Loucy (cell line): Measurements from ENCODE around the gene LCE2B.

Experiments used
- H2AFZ ChIP-seq: fragments of 200-600 bp; sonication (generic); 2 replicates; pipeline ENCODE4 v1.6.0; 2016; ENCODE audit warnings: antibody characterized with exemption, mild to moderate bottlenecking, low read length, moderate library complexity
- H3F3A ChIP-seq: fragments of 200-600 bp; 2 replicates; pipeline ENCODE4 v1.6.0; 2016; ENCODE audit warnings: antibody characterized with exemption, low read depth, mild to moderate bottlenecking
- H3K27me3 ChIP-seq: fragments of 200-600 bp; sonication (generic); 2 replicates; pipeline ENCODE4 v1.6.1; 2014; ENCODE audit warnings: low read length, mild to moderate bottlenecking; ENCODE audit not compliant: insufficient read depth, poor library complexity, severe bottlenecking
- H3K36me3 ChIP-seq: fragments of 200-600 bp; sonication (generic); 2 replicates; pipeline ENCODE4 v1.6.1; 2016; ENCODE audit warnings: low read length; ENCODE audit not compliant: insufficient read depth
- H3K4me1 ChIP-seq: fragments of 200-600 bp; sonication (generic); 2 replicates; pipeline ENCODE4 v1.5.1; 2014; ENCODE audit warnings: low read length, mild to moderate bottlenecking; ENCODE audit not compliant: insufficient read depth, poor library complexity, severe bottlenecking
- H3K4me2 ChIP-seq: fragments of 200-600 bp; sonication (generic); 2 replicates; pipeline ENCODE4 v1.6.0; 2014; ENCODE audit warnings: antibody characterized with exemption, low read length, low read depth, mild to moderate bottlenecking; ENCODE audit not compliant: poor library complexity, severe bottlenecking
- H3K4me3 ChIP-seq: fragments of 200-600 bp; sonication (generic); 2 replicates; pipeline ENCODE4 v1.5.1; 2014; ENCODE audit warnings: low read length, mild to moderate bottlenecking, mixed read lengths; ENCODE audit not compliant: poor library complexity, severe bottlenecking
- H3K79me2 ChIP-seq: fragments of 200-600 bp; sonication (generic); 2 replicates; pipeline ENCODE4 v1.6.1; 2014; ENCODE audit warnings: low read length; ENCODE audit not compliant: insufficient read depth
- H3K9ac ChIP-seq: fragments of 200-600 bp; sonication (generic); 2 replicates; pipeline ENCODE4 v1.6.0; 2014; ENCODE audit warnings: mild to moderate bottlenecking, low read depth, low read length, moderate library complexity; ENCODE audit not compliant: poor library complexity, severe bottlenecking
- H3K9me2 ChIP-seq: fragments of 200-600 bp; sonication (generic); replicated peaks from 2 replicates; pipeline ENCODE4 v1.6.1; 2016; ENCODE audit warnings: low read depth, low read length, mixed read lengths
- H3K9me3 ChIP-seq: fragments of 200-600 bp; sonication (generic); 2 replicates; pipeline ENCODE4 v1.6.1; 2014; ENCODE audit warnings: mild to moderate bottlenecking, antibody characterized with exemption, low read length, low read depth; ENCODE audit not compliant: insufficient read depth
- H4K20me1 ChIP-seq: fragments of 200-600 bp; sonication (generic); 2 replicates; pipeline ENCODE4 v1.6.0; 2014; ENCODE audit warnings: antibody characterized with exemption, low read length, mild to moderate bottlenecking; ENCODE audit not compliant: insufficient read depth, poor library complexity, severe bottlenecking
- EZH2phosphoT487 ChIP-seq: fragments of 200-600 bp; IDR thresholded peaks from 2 replicates; pipeline ENCODE4 v1.6.1; 2018; ENCODE audit warnings: antibody characterized with exemption, mild to moderate bottlenecking, moderate library complexity, borderline replicate concordance
- TF ChIP-seq, protein P1 (sequence below): fragments of 200-600 bp; sonication (generic); conservative IDR thresholded peaks from 2 replicates; pipeline ENCODE4 v1.5.1; 2014; ENCODE audit warnings: mild to moderate bottlenecking, antibody characterized with exemption, low read length

The LCE2B gene

DNA sequence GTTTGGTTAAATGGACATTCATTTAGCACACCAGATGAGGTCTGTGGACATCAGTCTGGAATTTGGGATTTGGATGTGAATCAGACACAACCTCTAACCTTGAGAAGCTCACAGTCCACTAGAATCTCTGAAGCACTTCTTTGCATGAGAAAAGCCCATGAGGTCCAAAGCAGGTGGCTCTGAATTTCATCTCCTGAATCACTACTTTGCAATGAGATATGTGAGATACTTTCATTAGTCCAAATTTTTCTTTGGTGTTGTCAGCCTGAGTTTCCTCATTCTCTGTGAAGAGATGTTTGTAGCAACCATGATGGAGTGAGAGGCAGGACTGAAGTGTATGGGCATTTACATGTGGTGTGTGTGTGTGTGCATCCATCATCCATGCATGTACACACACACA is 39.3 kb upstream of the LCE2B start:
- Histone ChIP-seq H3K4me3 (no peak overlapping the region), H3K9ac (no peak overlapping the region), H3K9me3 (no peaks in the 10 kb centered on the region), H3K4me1 (no peaks in the 10 kb centered on the region), H3F3A (no peaks in the 10 kb centered on the region), H3K27me3 (no peaks in the 10 kb centered on the region), H3K79me2 (no peaks in the 10 kb centered on the region), H4K20me1 (no peaks in the 10 kb centered on the region), H3K36me3 (no peaks in the 10 kb centered on the region), H3K4me2 (no peak overlapping the region), H3K9me2 (no peaks in the 10 kb centered on the region), H2AFZ (no peak overlapping the region)
- TF ChIP-seq EZH2phosphoT487: no peak
- TF ChIP-seq, protein P1, sequence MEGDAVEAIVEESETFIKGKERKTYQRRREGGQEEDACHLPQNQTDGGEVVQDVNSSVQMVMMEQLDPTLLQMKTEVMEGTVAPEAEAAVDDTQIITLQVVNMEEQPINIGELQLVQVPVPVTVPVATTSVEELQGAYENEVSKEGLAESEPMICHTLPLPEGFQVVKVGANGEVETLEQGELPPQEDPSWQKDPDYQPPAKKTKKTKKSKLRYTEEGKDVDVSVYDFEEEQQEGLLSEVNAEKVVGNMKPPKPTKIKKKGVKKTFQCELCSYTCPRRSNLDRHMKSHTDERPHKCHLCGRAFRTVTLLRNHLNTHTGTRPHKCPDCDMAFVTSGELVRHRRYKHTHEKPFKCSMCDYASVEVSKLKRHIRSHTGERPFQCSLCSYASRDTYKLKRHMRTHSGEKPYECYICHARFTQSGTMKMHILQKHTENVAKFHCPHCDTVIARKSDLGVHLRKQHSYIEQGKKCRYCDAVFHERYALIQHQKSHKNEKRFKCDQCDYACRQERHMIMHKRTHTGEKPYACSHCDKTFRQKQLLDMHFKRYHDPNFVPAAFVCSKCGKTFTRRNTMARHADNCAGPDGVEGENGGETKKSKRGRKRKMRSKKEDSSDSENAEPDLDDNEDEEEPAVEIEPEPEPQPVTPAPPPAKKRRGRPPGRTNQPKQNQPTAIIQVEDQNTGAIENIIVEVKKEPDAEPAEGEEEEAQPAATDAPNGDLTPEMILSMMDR: no peak

DNA sequence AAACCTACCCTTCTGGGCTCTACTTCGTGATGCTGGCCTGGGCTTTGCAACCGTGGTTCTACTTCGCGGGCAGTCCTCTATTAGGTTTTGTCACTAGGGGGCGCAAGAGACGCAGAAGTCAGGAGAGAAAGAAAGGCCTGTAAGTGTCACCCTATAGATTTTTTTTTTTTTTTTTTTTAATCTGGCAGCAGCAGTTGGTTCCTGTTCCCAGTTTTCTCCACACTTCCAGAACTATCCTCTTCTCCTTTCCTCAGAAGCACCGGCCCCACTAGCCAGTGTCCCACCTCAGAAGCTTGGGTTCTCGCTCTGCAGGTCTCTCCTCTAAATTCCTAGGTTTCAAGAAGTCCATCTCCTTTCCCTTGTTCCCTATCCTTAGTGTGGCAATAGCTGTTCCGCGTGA is 31.8 kb upstream of the LCE2B start:
- H3K4me2 ChIP-seq: peak overlapping the region; percentile 53

DNA sequence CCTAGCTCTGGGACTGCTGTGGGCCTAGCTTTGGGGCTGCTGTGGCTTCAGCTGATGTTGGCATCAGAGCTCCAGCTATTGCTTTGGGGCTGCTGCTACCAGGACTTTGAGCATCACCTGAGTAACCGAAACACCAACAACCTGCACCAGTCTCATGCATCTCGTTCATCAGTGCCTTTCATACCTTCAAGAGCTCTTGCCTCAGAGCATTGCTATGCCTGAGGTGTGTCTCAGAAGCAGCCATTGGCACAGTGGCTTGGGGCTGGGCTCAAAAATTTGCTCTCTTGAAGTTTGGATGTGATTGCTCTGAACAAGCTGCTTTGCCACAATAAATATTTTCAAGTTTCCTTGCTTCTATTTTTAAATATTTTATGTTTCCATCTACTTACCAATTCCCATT is 29.5 kb upstream of the LCE2B start:
- Histone ChIP-seq H4K20me1 (no peaks in the 10 kb centered on the region), H3K4me2 (no peak overlapping the region), H3K9ac (no peak overlapping the region), H3K27me3 (no peaks in the 10 kb centered on the region), H3K4me1 (peaks cover 4% of the 10 kb centered on the region), H3K9me3 (no peaks in the 10 kb centered on the region), H3K36me3 (no peaks in the 10 kb centered on the region), H3K9me2 (no peaks in the 10 kb centered on the region), H3K79me2 (no peaks in the 10 kb centered on the region), H3K4me3 (no peak overlapping the region), H2AFZ (no peak overlapping the region), H3F3A (no peaks in the 10 kb centered on the region)
- TF ChIP-seq, protein P1: no peak
- TF ChIP-seq EZH2phosphoT487: no peak

More for the DNA sequence above, 31.8 kb upstream of the LCE2B start:
- no peaks in the 10 kb centered on the region for H3K79me2 ChIP-seq
- H3K9me2 ChIP-seq: no peaks in the 10 kb centered on the region
- peak overlapping the region; percentile 15 for H3K4me3 ChIP-seq
- no peak for TF ChIP-seq EZH2phosphoT487
- TF ChIP-seq, protein P1: peak; percentile 89
- H2AFZ ChIP-seq: peak overlapping the region; percentile 65
- no peaks in the 10 kb centered on the region for H3K36me3 ChIP-seq
- H3F3A ChIP-seq: no peaks in the 10 kb centered on the region
- no peaks in the 10 kb centered on the region for H3K27me3 ChIP-seq
- no peak overlapping the region for H3K9ac ChIP-seq
- H3K4me1 ChIP-seq: peaks cover 4% of the 10 kb centered on the region
- no peaks in the 10 kb centered on the region for H3K9me3 ChIP-seq
- H4K20me1 ChIP-seq: no peaks in the 10 kb centered on the region
